HepG2 (cell line): Measurements from ENCODE around the gene CFAP221. TPM values are rescaled to one million over a fixed set of nuclear protein-coding genes. Genes with fewer than 3 reads are reported as not detected.

Experiments used
- ARNTL ChIP-seq: sonication (generic); formaldehyde crosslinking; IDR thresholded peaks from 2 replicates; pipeline ENCODE4 v1.4.0; 2020; ENCODE audit warnings: mild to moderate bottlenecking, missing genetic modification reagents
- ATRX ChIP-seq: sonication (generic); formaldehyde crosslinking; IDR thresholded peaks from 2 replicates; pipeline ENCODE4 v1.4.0; 2020; ENCODE audit warnings: missing genetic modification reagents, borderline replicate concordance
- BHLHE40 ChIP-seq: IDR thresholded peaks from 2 replicates; pipeline ENCODE4 v1.6.1; 2011; ENCODE audit warnings: low read length, improper control_type of control experiment
- E2F2 ChIP-seq: sonication (generic); formaldehyde crosslinking; IDR thresholded peaks from 2 replicates; pipeline ENCODE4 v1.4.0; 2020; ENCODE audit warnings: missing genetic modification reagents, borderline replicate concordance
- GABPB1 ChIP-seq: IDR thresholded peaks from 2 replicates; pipeline ENCODE4 v1.6.1; 2016; ENCODE audit warnings: mild to moderate bottlenecking, missing genetic modification reagents, moderate library complexity, missing compliant biosample characterization
- KDM1A ChIP-seq: IDR thresholded peaks from 2 replicates; pipeline ENCODE4 v1.6.1; 2016; ENCODE audit warnings: missing compliant biosample characterization
- KMT2A ChIP-seq: sonication (generic); formaldehyde crosslinking; IDR thresholded peaks from 2 replicates; pipeline ENCODE4 v1.4.0; 2020; ENCODE audit warnings: missing genetic modification reagents
- MXD4 ChIP-seq: IDR thresholded peaks from 2 replicates; pipeline ENCODE4 v1.6.1; 2016; ENCODE audit warnings: mild to moderate bottlenecking, missing biosample characterization, missing genetic modification reagents
- RFX1 ChIP-seq: fragments of 450-650 bp; IDR thresholded peaks from 2 replicates; pipeline ENCODE4 v1.6.1; 2017
- SATB2 ChIP-seq: sonication (generic); formaldehyde crosslinking; IDR thresholded peaks from 2 replicates; pipeline ENCODE4 v1.5.0; 2020; ENCODE audit warnings: missing genetic modification reagents
- SIX1 ChIP-seq: sonication (generic); formaldehyde crosslinking; IDR thresholded peaks from 2 replicates; pipeline ENCODE4 v1.4.0; 2020; ENCODE audit warnings: missing genetic modification reagents, borderline replicate concordance
- SRSF9 ChIP-seq: fragments of 200-400 bp; formaldehyde crosslinking; IDR thresholded peaks from 2 replicates; pipeline ENCODE4 v1.6.1; 2018; ENCODE audit warnings: borderline replicate concordance, mild to moderate bottlenecking, low read depth, low read length; ENCODE audit not compliant: insufficient read depth, poor library complexity, severe bottlenecking
- SRY ChIP-seq: sonication (generic); formaldehyde crosslinking; IDR thresholded peaks from 2 replicates; pipeline ENCODE4 v1.8.0; 2022; ENCODE audit warnings: mild to moderate bottlenecking, missing genetic modification reagents
- TOPORS ChIP-seq: sonication (generic); formaldehyde crosslinking; IDR thresholded peaks from 2 replicates; pipeline ENCODE4 v1.8.0; 2023; ENCODE audit warnings: mild to moderate bottlenecking, missing genetic modification reagents
- ZBTB20 ChIP-seq: sonication (generic); formaldehyde crosslinking; IDR thresholded peaks from 2 replicates; pipeline ENCODE4 v1.8.1; 2023; ENCODE audit warnings: missing genetic modification reagents, low read depth, mild to moderate bottlenecking, borderline replicate concordance
- ZFP62 ChIP-seq: sonication (generic); formaldehyde crosslinking; IDR thresholded peaks from 2 replicates; pipeline ENCODE4 v1.4.0; 2020; ENCODE audit warnings: missing genetic modification reagents
- ZFY ChIP-seq: sonication (generic); formaldehyde crosslinking; IDR thresholded peaks from 2 replicates; pipeline ENCODE4 v1.4.0; 2020; ENCODE audit warnings: missing genetic modification reagents
- ZMAT5 ChIP-seq: sonication (generic); formaldehyde crosslinking; IDR thresholded peaks from 2 replicates; pipeline ENCODE4 v1.5.0; 2020; ENCODE audit warnings: mild to moderate bottlenecking, low read depth, missing genetic modification reagents, borderline replicate concordance
- ZNF12 ChIP-seq: sonication (generic); formaldehyde crosslinking; IDR thresholded peaks from 2 replicates; pipeline ENCODE4 v1.5.0; 2020; ENCODE audit warnings: missing genetic modification reagents
- ZNF24 ChIP-seq: fragments of 450-650 bp; IDR thresholded peaks from 2 replicates; pipeline ENCODE4 v1.6.1; 2017; ENCODE audit warnings: antibody characterized with exemption, mild to moderate bottlenecking
- ZNF614 ChIP-seq: IDR thresholded peaks from 2 replicates; pipeline ENCODE4 v1.6.1; 2018; ENCODE audit warnings: missing biosample characterization, missing genetic modification reagents, inconsistent platforms, borderline replicate concordance
- ZNF773 ChIP-seq: sonication (generic); formaldehyde crosslinking; IDR thresholded peaks from 2 replicates; pipeline ENCODE4 v1.4.0; 2020; ENCODE audit warnings: missing genetic modification reagents, borderline replicate concordance
- ZSCAN20 ChIP-seq: sonication (generic); formaldehyde crosslinking; IDR thresholded peaks from 2 replicates; pipeline ENCODE4 v1.4.0; 2020; ENCODE audit warnings: missing genetic modification reagents, mild to moderate bottlenecking, borderline replicate concordance
- polyA plus RNA-seq, 8 experiments: library from polyadenylated mRNA; depleted of rRNA in 3 of 8; stranded (reverse) in 7 of 8; unstranded in 1 of 8; fragments of >200 nt; fragmentation: Illumina TruSeq in 4 of 8; extraction: Trizol in 4 of 8; gene quantifications; 2 replicates each; pipeline versions ENCODE4 v1.2.1 to v1.2.3, GENCODE V29; 2011 to 2016; ENCODE audit warnings: low read depth in 4 of 8, missing spikeins in 1 of 8, mixed read lengths in 1 of 8; ENCODE audit not compliant: insufficient read depth in 1 of 8
- total RNA-seq, 5 experiments: library from RNA; depleted of rRNA; stranded (reverse); fragments of >200 nt; fragmentation: Illumina TruSeq; extraction: Trizol; gene quantifications; 2 replicates each; pipeline ENCODE4 v1.2.3, GENCODE V29; 2016; ENCODE audit warnings: low read depth in 1 of 5
- TF ChIP-seq, protein P1 (sequence below): sonication (generic); formaldehyde crosslinking; IDR thresholded peaks from 2 replicates; pipeline ENCODE4 v1.4.0; 2020; ENCODE audit warnings: missing genetic modification reagents
- TF ChIP-seq, protein P2 (sequence below): sonication (generic); formaldehyde crosslinking; IDR thresholded peaks from 2 replicates; pipeline ENCODE4 v1.4.0; 2020; ENCODE audit warnings: missing genetic modification reagents, borderline replicate concordance
- TF ChIP-seq, protein P3 (sequence below), 2 experiments: fragments of 450-650 bp in 1 of 2; sonication (generic) in 1 of 2; formaldehyde crosslinking; IDR thresholded peaks; 2 replicates each; pipeline versions ENCODE4 v1.5.0 to v1.8.0; 2020 to 2022; ENCODE audit warnings: mild to moderate bottlenecking in 1 of 2, missing genetic modification reagents in 1 of 2

The CFAP221 gene
- total and polyA plus RNA-seq, 2 of the 13 experiments (the other 11 are each of a cell fraction or from before 2014, with no cell fraction given): not detected

DNA sequence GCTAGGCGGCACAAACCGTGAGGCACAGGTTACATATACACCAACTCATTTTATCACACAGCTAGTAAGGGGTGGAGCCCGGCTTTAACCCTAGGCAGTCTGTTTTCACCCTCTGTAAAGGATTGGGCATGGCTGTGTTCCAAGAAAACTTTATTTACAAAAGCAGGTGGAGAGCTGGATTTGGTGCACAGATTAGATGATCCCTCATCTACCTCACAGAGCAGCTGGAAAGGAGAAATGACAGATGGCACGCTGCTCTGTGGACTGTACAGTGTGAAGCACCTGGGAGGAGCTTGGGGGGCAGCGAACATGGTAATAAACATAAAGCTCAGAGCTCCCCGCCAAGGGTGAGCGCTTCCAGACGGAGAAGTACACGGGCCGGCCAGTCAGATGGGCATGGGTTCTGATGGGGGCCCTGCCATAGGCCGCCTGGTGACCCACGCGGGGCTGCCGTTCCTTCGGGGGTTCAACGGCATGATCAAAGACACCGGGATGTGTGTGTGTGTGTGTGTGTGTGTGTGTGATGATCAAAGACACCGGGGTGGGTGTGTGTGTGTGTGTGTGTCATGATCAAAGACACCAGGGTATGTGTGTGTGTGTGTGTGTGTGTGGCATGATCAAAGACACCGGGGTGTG is 133.9 kb downstream of the CFAP221 start (continued):
- no peak for TF ChIP-seq SIX1 (CRISPR knock-in tag)
- TF ChIP-seq ARNTL: no peak
- TF ChIP-seq ZNF12 (CRISPR knock-in tag): no peak
- no peak for TF ChIP-seq ATRX
- TF ChIP-seq ZNF614 (CRISPR knock-in tag): no peak; the same call in 1 of the 2 replicates
- TF ChIP-seq, protein P1, sequence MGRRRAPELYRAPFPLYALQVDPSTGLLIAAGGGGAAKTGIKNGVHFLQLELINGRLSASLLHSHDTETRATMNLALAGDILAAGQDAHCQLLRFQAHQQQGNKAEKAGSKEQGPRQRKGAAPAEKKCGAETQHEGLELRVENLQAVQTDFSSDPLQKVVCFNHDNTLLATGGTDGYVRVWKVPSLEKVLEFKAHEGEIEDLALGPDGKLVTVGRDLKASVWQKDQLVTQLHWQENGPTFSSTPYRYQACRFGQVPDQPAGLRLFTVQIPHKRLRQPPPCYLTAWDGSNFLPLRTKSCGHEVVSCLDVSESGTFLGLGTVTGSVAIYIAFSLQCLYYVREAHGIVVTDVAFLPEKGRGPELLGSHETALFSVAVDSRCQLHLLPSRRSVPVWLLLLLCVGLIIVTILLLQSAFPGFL (CRISPR knock-in tag): no peak
- TF ChIP-seq ZMAT5: no peak
- no peak for TF ChIP-seq GABPB1 (CRISPR knock-in tag)
- TF ChIP-seq ZNF773 (CRISPR knock-in tag): no peak
- no peak for TF ChIP-seq ZSCAN20 (CRISPR knock-in tag)
- TF ChIP-seq ZNF24: no peak
- no peak for TF ChIP-seq ZFP62 (CRISPR knock-in tag)
- no peak for TF ChIP-seq SRY (CRISPR knock-in tag)
- TF ChIP-seq MXD4 (CRISPR knock-in tag): peak; percentile 53; the same call in 1 of the 2 replicates
- no peak for TF ChIP-seq SATB2
- TF ChIP-seq E2F2 (CRISPR knock-in tag): no peak
- TF ChIP-seq SRSF9: no peak
- TF ChIP-seq ZFY (CRISPR knock-in tag): no peak
- TF ChIP-seq KDM1A (CRISPR knock-in tag): no peak
- no peak for TF ChIP-seq RFX1
- TF ChIP-seq BHLHE40: peak; percentile 47; the same call in 1 of the 2 replicates
- peak; percentile 55; the same call in 1 of the 2 replicates for TF ChIP-seq ZBTB20 (CRISPR knock-in tag)
- TF ChIP-seq TOPORS: no peak
- TF ChIP-seq KMT2A (CRISPR knock-in tag): no peak
- TF ChIP-seq, protein P2, sequence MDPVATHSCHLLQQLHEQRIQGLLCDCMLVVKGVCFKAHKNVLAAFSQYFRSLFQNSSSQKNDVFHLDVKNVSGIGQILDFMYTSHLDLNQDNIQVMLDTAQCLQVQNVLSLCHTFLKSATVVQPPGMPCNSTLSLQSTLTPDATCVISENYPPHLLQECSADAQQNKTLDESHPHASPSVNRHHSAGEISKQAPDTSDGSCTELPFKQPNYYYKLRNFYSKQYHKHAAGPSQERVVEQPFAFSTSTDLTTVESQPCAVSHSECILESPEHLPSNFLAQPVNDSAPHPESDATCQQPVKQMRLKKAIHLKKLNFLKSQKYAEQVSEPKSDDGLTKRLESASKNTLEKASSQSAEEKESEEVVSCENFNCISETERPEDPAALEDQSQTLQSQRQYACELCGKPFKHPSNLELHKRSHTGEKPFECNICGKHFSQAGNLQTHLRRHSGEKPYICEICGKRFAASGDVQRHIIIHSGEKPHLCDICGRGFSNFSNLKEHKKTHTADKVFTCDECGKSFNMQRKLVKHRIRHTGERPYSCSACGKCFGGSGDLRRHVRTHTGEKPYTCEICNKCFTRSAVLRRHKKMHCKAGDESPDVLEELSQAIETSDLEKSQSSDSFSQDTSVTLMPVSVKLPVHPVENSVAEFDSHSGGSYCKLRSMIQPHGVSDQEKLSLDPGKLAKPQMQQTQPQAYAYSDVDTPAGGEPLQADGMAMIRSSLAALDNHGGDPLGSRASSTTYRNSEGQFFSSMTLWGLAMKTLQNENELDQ (CRISPR knock-in tag): no peak
- TF ChIP-seq, protein P3, sequence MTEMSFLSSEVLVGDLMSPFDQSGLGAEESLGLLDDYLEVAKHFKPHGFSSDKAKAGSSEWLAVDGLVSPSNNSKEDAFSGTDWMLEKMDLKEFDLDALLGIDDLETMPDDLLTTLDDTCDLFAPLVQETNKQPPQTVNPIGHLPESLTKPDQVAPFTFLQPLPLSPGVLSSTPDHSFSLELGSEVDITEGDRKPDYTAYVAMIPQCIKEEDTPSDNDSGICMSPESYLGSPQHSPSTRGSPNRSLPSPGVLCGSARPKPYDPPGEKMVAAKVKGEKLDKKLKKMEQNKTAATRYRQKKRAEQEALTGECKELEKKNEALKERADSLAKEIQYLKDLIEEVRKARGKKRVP (CRISPR knock-in tag; IDR thresholded peaks at IDR 0.05): no peak
